Tibial artery (tissue), 4 donors: Measurements from ENCODE around the gene KCNQ1.

Source experiments
- DNase-seq, 2 donors: peaks; one replicate each; pipeline ENCODE4 v3.0.0-alpha.2; 2019
- H3K27ac ChIP-seq, 2 donors: fragments of 200-600 bp; sonication (generic) in 1 of 2; 1 replicate in 1 of 2; 2 replicates in 1 of 2; pipeline ENCODE4 v1.5.1; 2018 to 2019; ENCODE audit warnings: mild to moderate bottlenecking in 1 of 2
- H3K27me3 ChIP-seq, 2 donors: fragments of 200-600 bp; sonication (generic) in 1 of 2; one replicate each; pipeline versions ENCODE4 v1.5.1 to v1.6.0; 2016 to 2019
- H3K36me3 ChIP-seq, 3 donors: fragments of 200-600 bp; sonication (generic) in 2 of 3; one replicate each; pipeline ENCODE4 v1.5.1; 2016 to 2019; ENCODE audit warnings: mild to moderate bottlenecking in 2 of 3
- H3K4me1 ChIP-seq, 4 donors: fragments of 200-600 bp; sonication (generic) in 2 of 4; 1 replicate in 3 of 4; 2 replicates in 1 of 4; pipeline ENCODE4 v1.5.1; 2016 to 2019
- H3K4me3 ChIP-seq, 2 donors: fragments of 200-600 bp; sonication (generic) in 1 of 2; 1 replicate in 1 of 2; 2 replicates in 1 of 2; pipeline ENCODE4 v1.5.1; 2018 to 2019; ENCODE audit warnings: mild to moderate bottlenecking in 2 of 2
- H3K9me3 ChIP-seq, 3 donors: fragments of 200-600 bp; sonication (generic) in 1 of 3; one replicate each; pipeline ENCODE4 v1.5.1; 2016 to 2019
- intact Hi-C: fragments of 100-400 bp; cut with DNase I; formaldehyde crosslinking; loops from one replicate; pipeline ENCODE4 v1.15.0; 2023; ENCODE audit warnings: low total_unique reads
- TF ChIP-seq, protein P1 (sequence below), 2 experiments: fragments of 200-600 bp in 1 of 2; fragments of 450-650 bp in 1 of 2; IDR thresholded peaks; one replicate each; pipeline ENCODE4 v1.5.1; 2017 to 2019; ENCODE audit warnings: antibody characterized with exemption in 2 of 2, mild to moderate bottlenecking in 1 of 2, moderate library complexity in 1 of 2

KCNQ1 gene

DNA sequence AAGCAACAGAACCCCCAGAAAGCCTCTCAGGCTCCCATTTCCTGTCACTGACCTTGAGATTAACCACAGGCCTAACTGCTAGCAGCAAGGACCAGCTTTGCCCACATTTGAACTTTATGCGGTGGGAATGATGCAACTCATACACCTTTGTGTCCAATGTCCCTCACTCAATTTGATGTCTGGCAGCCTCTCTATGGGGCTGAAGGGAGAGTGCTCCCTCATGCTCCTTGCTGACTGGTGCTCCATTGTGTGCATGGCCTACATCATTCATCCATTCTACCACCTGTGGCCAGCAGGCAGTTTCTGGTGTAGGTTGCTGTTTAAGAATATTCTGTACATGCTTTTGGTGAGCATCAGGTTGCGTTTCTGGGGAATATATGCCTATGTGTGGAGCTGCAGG lies 223.1 kb downstream of the KCNQ1 start:
- intact Hi-C loops: no loop called here
- TF ChIP-seq, protein P1, sequence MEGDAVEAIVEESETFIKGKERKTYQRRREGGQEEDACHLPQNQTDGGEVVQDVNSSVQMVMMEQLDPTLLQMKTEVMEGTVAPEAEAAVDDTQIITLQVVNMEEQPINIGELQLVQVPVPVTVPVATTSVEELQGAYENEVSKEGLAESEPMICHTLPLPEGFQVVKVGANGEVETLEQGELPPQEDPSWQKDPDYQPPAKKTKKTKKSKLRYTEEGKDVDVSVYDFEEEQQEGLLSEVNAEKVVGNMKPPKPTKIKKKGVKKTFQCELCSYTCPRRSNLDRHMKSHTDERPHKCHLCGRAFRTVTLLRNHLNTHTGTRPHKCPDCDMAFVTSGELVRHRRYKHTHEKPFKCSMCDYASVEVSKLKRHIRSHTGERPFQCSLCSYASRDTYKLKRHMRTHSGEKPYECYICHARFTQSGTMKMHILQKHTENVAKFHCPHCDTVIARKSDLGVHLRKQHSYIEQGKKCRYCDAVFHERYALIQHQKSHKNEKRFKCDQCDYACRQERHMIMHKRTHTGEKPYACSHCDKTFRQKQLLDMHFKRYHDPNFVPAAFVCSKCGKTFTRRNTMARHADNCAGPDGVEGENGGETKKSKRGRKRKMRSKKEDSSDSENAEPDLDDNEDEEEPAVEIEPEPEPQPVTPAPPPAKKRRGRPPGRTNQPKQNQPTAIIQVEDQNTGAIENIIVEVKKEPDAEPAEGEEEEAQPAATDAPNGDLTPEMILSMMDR (IDR thresholded peaks at IDR 0.05): no peak
- H3K27me3 ChIP-seq: no peaks in the 10 kb centered on the region
- DNase-seq: no peak
- H3K9me3 ChIP-seq: no peaks in the 10 kb centered on the region
- no peaks in the 10 kb centered on the region for H3K36me3 ChIP-seq
- H3K4me3 ChIP-seq: no peak overlapping the region
- no peak overlapping the region for H3K27ac ChIP-seq
- no peaks in the 10 kb centered on the region for H3K4me1 ChIP-seq

DNA sequence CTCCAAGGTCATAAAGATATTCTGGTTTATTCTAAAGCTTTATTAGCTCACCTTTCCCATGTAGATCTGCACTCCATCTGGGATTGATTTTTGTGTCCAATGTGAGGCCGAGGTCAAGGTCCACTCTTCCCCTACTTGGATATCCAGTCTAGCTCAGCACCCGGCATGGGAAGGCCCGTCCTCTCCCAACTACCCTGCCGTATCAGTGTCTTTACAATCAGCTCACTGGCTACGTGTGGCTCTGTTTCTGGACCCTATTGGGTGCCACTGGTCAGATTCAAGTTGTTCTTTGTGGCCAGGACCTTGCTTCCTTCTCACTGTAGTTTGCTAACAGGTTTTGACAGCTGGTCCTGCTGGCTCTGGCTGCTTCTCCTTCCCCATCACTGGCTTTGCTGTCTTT lies 224.1 kb downstream of the KCNQ1 start:
- no peaks in the 10 kb centered on the region for H3K36me3 ChIP-seq
- intact Hi-C loops: no loop called here
- no peaks in the 10 kb centered on the region for H3K27me3 ChIP-seq
- peaks cover 0 to 3% (median 0%) of the 10 kb centered on the region in 4 donors for H3K4me1 ChIP-seq
- H3K27ac ChIP-seq: no peak overlapping the region
- H3K9me3 ChIP-seq: no peaks in the 10 kb centered on the region
- peak in 1 of 2 donors; percentile 10 for DNase-seq
- TF ChIP-seq, protein P1 (IDR thresholded peaks at IDR 0.05): no peak
- no peak overlapping the region for H3K4me3 ChIP-seq

DNA sequence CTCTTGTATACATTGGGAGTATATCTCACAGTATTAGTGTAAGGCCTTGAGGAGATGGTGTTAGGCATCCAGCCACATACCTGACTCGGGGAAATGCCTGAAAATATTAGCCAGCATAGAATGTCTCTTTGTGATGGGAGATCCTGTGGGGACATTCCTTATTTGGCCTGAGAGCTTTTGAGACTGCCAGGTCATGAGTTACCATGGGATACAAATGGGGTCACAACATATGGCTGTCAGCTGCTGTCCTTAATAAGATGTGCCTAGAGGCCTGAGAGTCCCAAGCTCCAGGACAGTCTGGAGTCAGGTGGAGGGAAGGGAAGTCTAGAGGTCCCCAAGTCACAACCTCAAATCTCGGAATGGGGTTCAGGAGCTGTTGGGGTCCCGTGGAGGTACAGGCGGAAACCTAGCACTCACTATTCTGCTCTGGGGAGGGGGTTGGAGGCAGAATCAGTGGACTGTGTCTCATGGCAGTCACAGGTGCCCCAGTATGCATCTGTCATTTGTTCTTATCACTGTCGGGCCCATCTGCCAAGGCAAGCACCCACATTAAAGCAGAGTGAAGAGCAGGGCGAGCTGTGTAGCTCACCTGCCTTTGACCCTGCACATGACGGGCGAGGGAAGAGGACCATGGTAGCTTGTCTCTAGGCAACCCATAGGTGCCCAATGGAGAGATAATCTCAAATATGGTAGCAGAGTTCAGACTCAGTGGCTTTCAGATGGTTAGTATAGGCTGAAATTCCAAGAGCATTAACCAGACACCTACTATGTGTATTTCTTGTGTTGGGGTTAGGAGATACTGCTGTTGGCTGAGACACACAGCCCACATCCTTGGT lies 225.0 kb downstream of the KCNQ1 start:
- intact Hi-C loops: no loop called here
- peak in 1 of 2 donors; percentile 4 for DNase-seq
- peaks cover 0 to 7% (median 0%) of the 10 kb centered on the region in 4 donors for H3K4me1 ChIP-seq
- no peaks in the 10 kb centered on the region for H3K36me3 ChIP-seq
- no peak overlapping the region for H3K27ac ChIP-seq
- no peaks in the 10 kb centered on the region for H3K27me3 ChIP-seq
- TF ChIP-seq, protein P1 (IDR thresholded peaks at IDR 0.05): no peak
- no peaks in the 10 kb centered on the region for H3K9me3 ChIP-seq
- no peak overlapping the region for H3K4me3 ChIP-seq

DNA sequence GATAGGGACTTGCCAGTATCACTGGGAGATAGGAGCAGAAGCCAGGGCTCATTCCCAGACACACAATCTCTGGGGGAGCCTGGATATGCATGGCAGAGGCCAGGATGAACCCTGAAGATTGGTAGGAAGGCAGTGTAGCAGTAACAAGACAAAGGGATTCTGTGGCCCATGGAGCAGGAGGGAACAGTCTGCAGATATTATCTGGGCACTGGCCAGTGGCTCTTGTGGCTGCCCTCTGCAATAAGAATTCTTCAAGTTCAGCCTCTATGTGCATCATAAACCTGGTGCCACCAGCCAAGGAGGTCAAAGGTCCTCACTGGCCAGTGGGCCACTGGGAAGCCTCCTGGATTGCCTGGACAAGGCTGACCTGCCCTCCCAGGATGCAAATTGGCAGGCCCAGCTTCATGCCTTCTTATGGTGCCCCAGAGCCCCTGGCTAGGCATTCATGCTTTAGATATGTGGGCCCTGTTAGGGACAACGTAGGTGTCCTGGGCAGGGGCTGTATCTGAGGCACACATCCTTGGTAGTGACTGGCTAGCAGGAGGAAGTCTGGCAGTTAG lies 225.8 kb downstream of the KCNQ1 start:
- Histone ChIP-seq H3K27me3 (no peaks in the 10 kb centered on the region), H3K4me3 (no peak overlapping the region), H3K36me3 (no peaks in the 10 kb centered on the region), H3K4me1 (peaks cover 0 to 9% (median 0%) of the 10 kb centered on the region in 4 donors), H3K9me3 (no peaks in the 10 kb centered on the region), H3K27ac (no peak overlapping the region)
- peak in 1 of 2 donors; percentile 28 for DNase-seq
- TF ChIP-seq, protein P1 (IDR thresholded peaks at IDR 0.05): no peak
- intact Hi-C loops: no loop called here

DNA sequence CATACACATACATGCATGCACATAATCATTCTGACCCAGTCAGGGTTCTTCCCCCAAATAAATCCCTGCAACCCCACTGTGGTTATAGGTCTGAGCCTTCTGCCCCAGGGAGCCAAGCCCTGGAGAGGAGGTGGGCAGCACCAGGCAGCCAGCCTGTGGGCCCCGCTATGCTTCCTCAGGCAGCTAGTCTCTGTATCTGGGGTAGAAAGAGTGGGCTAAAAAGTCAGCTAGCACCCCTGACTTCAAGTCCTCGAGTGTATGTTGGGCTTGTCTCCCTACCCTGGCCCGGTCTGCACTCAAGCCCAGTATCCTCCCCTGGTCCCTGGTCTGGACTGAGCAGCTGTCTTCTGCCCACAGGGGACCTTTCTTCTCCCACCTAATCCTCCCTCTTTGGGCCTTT lies 226.9 kb downstream of the KCNQ1 start:
- H3K36me3 ChIP-seq: no peaks in the 10 kb centered on the region
- no peaks in the 10 kb centered on the region for H3K27me3 ChIP-seq
- TF ChIP-seq, protein P1 (IDR thresholded peaks at IDR 0.05): no peak
- H3K9me3 ChIP-seq: no peaks in the 10 kb centered on the region
- intact Hi-C loops: no loop called here
- peak in 1 of 2 donors; percentile 53 for DNase-seq
- peaks cover 0 to 11% (median 0%) of the 10 kb centered on the region in 4 donors for H3K4me1 ChIP-seq
- no peak overlapping the region for H3K4me3 ChIP-seq
- H3K27ac ChIP-seq: no peak overlapping the region
